Activated CD4-positive, alpha-beta memory T cell treated with anti-CD3 and anti-CD28 coated beads for 36 hours (primary cell): Measurements from ENCODE around the gene AMOTL1. TPM values are rescaled to one million over a fixed set of nuclear protein-coding genes. Genes with fewer than 3 reads are reported as not detected.
"Not testable (repeated sequence)": the region's sequence is repeated elsewhere in the genome, so short reads cannot be mapped to it uniquely, and the experiment has no call there.

Source experiments
- CTCF ChIA-PET: fragments of 350-600 bp; sonication (Branson Sonifier 250); formaldehyde crosslinking; loops from one replicate; lab custom pipeline; 2021; ENCODE audit warnings: antibody characterized with exemption, inconsistent platforms; lab: Charles Lee
- POLR2A ChIA-PET: fragments of 350-600 bp; sonication (Branson Sonifier 250); formaldehyde crosslinking; loops from one replicate; lab custom pipeline; 2021; ENCODE audit warnings: antibody characterized with exemption; lab: Charles Lee
- DNase-seq: peaks from one replicate; pipeline ENCODE4 v3.0.0-alpha.2; 2020
- H3K27ac Mint-ChIP-seq: one replicate; pipeline ENCODE4 v1.8.0; 2021; ENCODE audit warnings: mixed read lengths
- H3K27me3 Mint-ChIP-seq: one replicate; pipeline ENCODE4 v1.8.0; 2021; ENCODE audit warnings: mixed read lengths
- H3K36me3 Mint-ChIP-seq: one replicate; pipeline ENCODE4 v1.8.0; 2021; ENCODE audit warnings: mixed read lengths
- H3K4me1 Mint-ChIP-seq: one replicate; pipeline ENCODE4 v1.8.0; 2021; ENCODE audit warnings: low read depth, mixed read lengths
- H3K4me3 Mint-ChIP-seq: one replicate; pipeline ENCODE4 v1.8.0; 2021; ENCODE audit warnings: mild to moderate bottlenecking, mixed read lengths
- H3K9me3 Mint-ChIP-seq: one replicate; pipeline ENCODE4 v1.8.0; 2021; ENCODE audit warnings: mixed read lengths
- intact Hi-C: fragments of 100-400 bp; cut with micrococcal nuclease; formaldehyde crosslinking; loops from one replicate; pipeline ENCODE4 v1.15.1; 2023
- total RNA-seq, 2 experiments: library from RNA; stranded (reverse); gene quantifications; one replicate each; pipeline ENCODE4 v1.2.3, GENCODE V29; 2021

Gene AMOTL1
- total RNA-seq, 2 experiments from 2014 or later: 0.24 to 0.31 TPM

DNA sequence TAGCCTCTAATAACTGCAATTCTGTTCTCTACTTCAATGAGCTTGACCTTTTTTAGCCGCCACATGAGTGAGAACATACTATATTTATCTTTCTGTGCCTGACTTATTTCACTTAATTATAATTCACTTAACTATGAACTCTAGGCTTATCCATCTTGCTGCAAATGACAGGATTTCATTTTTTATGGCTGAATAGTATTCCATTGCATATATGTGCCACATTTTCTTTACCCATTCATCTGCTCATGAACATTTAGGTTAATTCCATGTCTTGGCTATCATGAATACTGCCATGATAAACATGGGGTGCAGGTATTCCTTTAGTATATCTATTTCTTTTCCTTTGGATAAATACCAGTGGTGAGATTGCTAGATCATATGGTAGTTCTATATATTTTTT lies 120.0 kb downstream of the AMOTL1 start:
- H3K27ac Mint-ChIP-seq: no peak overlapping the region
- ChIA-PET CTCF (no interaction called here), POLR2A (no interaction called here)
- no peaks in the 10 kb centered on the region for H3K4me1 Mint-ChIP-seq
- no peaks in the 10 kb centered on the region for H3K27me3 Mint-ChIP-seq
- DNase-seq: no peak
- no peak overlapping the region for H3K4me3 Mint-ChIP-seq
- intact Hi-C loops: no loop called here
- peaks cover 3% of the 10 kb centered on the region for H3K36me3 Mint-ChIP-seq
- peaks cover 32% of the 10 kb centered on the region for H3K9me3 Mint-ChIP-seq

DNA sequence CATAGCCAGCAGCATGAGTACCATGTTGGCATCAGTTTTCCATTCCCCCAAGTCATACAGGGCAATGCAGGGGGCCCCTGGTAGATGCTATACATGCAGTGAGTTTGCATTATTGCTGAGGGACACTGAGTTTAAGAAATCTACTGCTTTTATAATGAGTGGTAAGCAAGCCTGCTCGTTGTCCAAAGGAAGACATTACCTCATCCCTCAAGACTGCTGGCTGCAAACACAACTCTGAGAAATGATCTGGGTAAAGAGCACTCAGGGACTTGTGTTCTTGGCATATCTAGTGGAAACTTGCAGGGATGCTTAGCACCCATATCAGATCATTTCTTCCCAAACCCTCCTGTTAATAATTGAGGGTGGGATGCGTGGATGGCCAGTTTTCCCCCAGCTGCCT lies 127.3 kb downstream of the AMOTL1 start:
- ChIA-PET CTCF (no interaction called here), POLR2A (no interaction called here)
- no peak for DNase-seq
- H3K27ac Mint-ChIP-seq: no peak overlapping the region
- H3K27me3 Mint-ChIP-seq: no peaks in the 10 kb centered on the region
- peaks cover 20% of the 10 kb centered on the region for H3K9me3 Mint-ChIP-seq
- H3K4me3 Mint-ChIP-seq: no peak overlapping the region
- no peaks in the 10 kb centered on the region for H3K4me1 Mint-ChIP-seq
- intact Hi-C loops: no loop called here
- H3K36me3 Mint-ChIP-seq: peaks cover 1% of the 10 kb centered on the region

DNA sequence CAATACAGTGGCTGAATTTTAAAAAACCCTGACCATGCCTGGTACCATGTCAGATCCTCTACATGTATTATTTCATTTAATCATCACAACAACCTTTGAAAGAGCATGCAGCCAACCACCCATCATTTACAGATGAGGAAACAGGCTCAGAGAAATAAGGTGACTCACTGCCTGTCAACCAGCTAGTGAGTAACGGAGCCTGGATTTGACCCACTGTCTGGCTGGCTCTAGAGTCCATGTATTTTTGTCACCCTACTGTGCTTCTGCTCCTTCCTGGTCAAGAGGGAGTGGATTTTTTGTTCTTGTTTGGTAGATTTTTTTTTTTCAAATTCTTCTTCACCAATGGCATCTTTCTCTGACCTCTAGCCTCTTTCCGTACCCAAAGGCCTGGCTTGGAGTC lies 127.8 kb downstream of the AMOTL1 start:
- DNase-seq: no peak
- Mint-ChIP-seq H3K36me3 (peaks cover 1% of the 10 kb centered on the region), H3K9me3 (peaks cover 18% of the 10 kb centered on the region), H3K27me3 (no peaks in the 10 kb centered on the region), H3K27ac (no peak overlapping the region), H3K4me1 (no peaks in the 10 kb centered on the region), H3K4me3 (no peak overlapping the region)
- CTCF ChIA-PET: interaction anchor here (0.6 to 3.1 kb wide), 6 partner anchors 86 to 1365 kb away, joined by 3 to 24 read pairs (median 3); no protein-coding TSS in a partner anchor
- intact Hi-C loops: loop anchor here (2.0 kb wide), 1 partner anchor 19 kb away; no protein-coding TSS in a partner anchor
- POLR2A ChIA-PET: no interaction called here

DNA sequence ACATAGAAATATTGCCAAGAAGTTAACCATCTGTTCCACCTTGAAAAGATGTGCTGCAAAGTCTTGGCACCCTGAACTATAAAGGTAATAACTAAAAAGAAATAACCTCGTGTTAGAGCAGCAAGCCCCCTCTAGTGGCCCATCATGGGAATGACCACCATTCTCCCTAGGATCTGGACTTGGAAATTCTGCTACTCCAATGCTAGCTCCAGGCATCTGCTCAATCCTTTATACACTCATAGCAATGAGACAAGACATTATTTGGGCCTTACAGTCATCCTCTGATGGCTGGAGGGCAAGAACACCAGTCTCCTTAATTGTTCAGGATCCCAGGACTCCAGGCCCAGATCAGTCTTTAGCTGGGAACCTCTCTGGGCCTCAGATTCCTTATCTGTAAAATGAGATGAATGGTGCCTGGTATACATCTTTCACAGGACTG lies 129.2 kb downstream of the AMOTL1 start:
- Mint-ChIP-seq H3K27me3 (no peaks in the 10 kb centered on the region), H3K36me3 (peaks cover 1% of the 10 kb centered on the region), H3K4me1 (no peaks in the 10 kb centered on the region), H3K27ac (no peak overlapping the region), H3K9me3 (peaks cover 14% of the 10 kb centered on the region), H3K4me3 (no peak overlapping the region)
- peak; percentile 54 for DNase-seq
- POLR2A ChIA-PET: no interaction called here
- CTCF ChIA-PET: interaction anchor here (0.6 to 3.1 kb wide), 21 partner anchors 12 to 375 kb away, joined by 3 to 24 read pairs (median 4); partner anchors contain the start of genes CWC15 and KDM4D
- intact Hi-C loops: loop anchor here (1.0 to 2.0 kb wide), 4 partner anchors 21 to 378 kb away; no protein-coding TSS in a partner anchor

DNA sequence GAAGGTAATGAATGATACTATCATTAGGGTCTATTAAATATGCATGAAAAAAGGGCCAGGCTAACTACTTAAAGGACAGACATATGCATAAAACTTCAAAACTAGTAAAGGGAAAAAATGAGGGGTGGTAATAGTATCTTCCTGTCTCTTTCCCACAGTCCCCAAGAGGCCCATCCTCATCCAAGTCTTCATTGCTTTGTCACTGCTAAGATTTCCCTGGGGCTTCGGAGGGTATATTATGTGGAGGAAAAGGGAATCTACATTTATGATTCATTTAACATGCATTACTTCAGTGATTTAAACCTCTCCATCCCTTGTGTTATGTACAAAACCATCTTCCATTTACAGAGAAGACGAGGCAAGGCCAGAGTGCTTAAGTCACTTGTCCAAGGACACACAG lies 139.1 kb downstream of the AMOTL1 start:
- ChIA-PET POLR2A (no interaction called here), CTCF (no interaction called here)
- Mint-ChIP-seq H3K36me3 (peaks cover 8% of the 10 kb centered on the region), H3K27ac (no peak overlapping the region), H3K9me3 (peaks cover 10% of the 10 kb centered on the region), H3K4me1 (no peaks in the 10 kb centered on the region), H3K4me3 (no peak overlapping the region), H3K27me3 (no peaks in the 10 kb centered on the region)
- intact Hi-C loops: no loop called here
- no peak for DNase-seq

DNA sequence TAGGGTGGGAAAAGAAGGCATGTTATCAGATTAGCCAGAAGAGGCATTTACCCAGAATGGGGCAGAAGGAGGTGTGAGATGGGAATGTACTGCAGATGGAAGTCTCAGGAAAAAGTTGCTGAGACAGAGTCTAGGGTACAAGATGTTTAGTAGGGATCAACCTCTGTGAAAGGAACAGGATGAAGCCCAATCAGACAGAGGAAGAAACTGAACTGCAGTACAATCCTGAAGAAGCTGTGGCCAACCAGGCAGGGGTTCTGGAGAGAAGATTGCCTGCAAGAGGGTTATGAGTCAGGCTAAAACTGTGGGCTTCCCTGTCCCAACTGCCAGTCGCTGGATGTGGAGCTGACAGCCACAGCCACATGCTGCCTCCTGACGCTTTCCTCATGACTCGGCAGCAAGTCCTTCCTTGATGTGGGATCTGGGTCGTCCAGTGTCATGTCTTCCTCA lies 141.2 kb downstream of the AMOTL1 start:
- no peak overlapping the region for H3K27ac Mint-ChIP-seq
- H3K27me3 Mint-ChIP-seq: no peaks in the 10 kb centered on the region
- H3K4me1 Mint-ChIP-seq: no peaks in the 10 kb centered on the region
- H3K9me3 Mint-ChIP-seq: peaks cover 10% of the 10 kb centered on the region
- ChIA-PET CTCF (interaction anchor here (1.0 kb wide), 1 partner anchor 12 kb away, joined by 3 read pairs; no protein-coding TSS in a partner anchor), POLR2A (no interaction called here)
- no peak for DNase-seq
- H3K36me3 Mint-ChIP-seq: peaks cover 8% of the 10 kb centered on the region
- intact Hi-C loops: no loop called here
- no peak overlapping the region for H3K4me3 Mint-ChIP-seq

DNA sequence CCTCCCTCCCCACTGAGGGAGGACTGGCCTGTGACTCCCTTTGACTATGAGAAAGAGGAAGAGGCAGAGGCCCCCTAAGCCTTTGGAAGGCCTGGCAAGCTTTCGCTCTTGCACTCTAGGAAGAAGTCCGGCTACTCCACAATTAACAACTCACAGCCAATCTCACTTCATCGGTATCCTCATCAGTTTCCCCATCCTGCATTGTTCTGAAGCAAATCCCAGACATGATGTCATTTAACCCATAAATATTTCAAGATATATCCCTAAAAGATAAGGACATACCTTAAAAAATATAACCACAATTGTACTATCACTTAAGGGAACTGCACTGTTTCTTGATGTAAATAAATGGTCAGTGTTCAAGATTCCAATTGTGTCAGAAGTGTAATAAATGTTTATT lies 142.1 kb downstream of the AMOTL1 start:
- Mint-ChIP-seq H3K4me3 (no peak overlapping the region), H3K27ac (no peak overlapping the region), H3K4me1 (no peaks in the 10 kb centered on the region), H3K27me3 (no peaks in the 10 kb centered on the region), H3K9me3 (peaks cover 9% of the 10 kb centered on the region), H3K36me3 (peaks cover 8% of the 10 kb centered on the region)
- intact Hi-C loops: no loop called here
- POLR2A ChIA-PET: no interaction called here
- CTCF ChIA-PET: interaction anchor here (1.0 to 1.8 kb wide), 3 partner anchors 13 to 124 kb away, joined by 3 to 4 read pairs (median 3); no protein-coding TSS in a partner anchor
- no peak for DNase-seq

DNA sequence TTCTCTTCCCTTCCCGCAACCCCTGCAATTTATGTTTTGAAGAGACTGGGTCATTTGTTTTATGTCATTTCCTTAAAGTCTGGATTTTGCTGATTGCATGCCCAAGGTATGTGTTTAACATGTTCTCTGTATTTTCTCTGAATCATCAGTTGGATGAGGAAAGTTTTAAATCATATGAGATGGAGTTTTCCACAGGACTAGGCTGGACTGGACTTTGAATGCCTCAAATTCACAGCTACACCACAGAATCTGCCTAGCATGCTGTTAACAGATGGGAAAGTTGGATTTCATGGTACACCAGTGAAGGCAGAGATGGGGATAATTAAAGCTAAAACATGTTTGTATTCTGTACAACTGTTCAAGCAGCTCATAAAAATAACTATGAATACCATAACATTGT lies 142.6 kb downstream of the AMOTL1 start:
- CTCF ChIA-PET: interaction anchor here (1.4 to 1.8 kb wide), 2 partner anchors 13 to 124 kb away, joined by 3 to 4 read pairs; no protein-coding TSS in a partner anchor

DNA sequence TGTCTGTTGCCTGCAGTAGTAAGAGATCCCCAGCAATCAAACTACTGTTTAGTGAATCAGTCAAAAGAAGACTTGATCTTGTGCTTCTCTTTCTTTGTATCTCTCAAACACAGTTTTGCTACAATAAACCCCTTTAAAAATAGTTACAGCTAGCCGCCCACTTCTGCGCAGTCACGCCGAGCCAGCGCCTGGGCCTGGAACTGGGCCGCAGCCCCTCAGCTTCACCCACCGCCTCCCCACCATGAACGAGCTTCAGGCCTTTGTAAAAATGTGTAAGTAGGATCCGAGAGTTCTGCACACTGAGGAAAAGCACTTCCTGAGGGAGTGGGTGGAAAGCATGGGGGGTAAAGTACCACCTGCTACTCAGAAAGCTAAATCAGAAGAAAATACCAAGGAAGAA lies 144.7 kb downstream of the AMOTL1 start:
- intact Hi-C loops: no loop called here
- Mint-ChIP-seq H3K9me3 (no peaks in the 10 kb centered on the region), H3K27ac (no peak overlapping the region), H3K27me3 (no peaks in the 10 kb centered on the region), H3K36me3 (no peaks in the 10 kb centered on the region), H3K4me1 (no peaks in the 10 kb centered on the region), H3K4me3 (no peak overlapping the region)
- ChIA-PET CTCF (interaction anchor here (1.1 kb wide), 1 partner anchor 15 kb away, joined by 3 read pairs; no protein-coding TSS in a partner anchor), POLR2A (no interaction called here)
- no peak for DNase-seq

More for the DNA sequence above, 142.6 kb downstream of the AMOTL1 start:
- no peak overlapping the region for H3K4me3 Mint-ChIP-seq
- H3K27me3 Mint-ChIP-seq: no peaks in the 10 kb centered on the region
- no peak for DNase-seq
- intact Hi-C loops: no loop called here
- POLR2A ChIA-PET: no interaction called here
- H3K36me3 Mint-ChIP-seq: peaks cover 4% of the 10 kb centered on the region
- no peak overlapping the region for H3K27ac Mint-ChIP-seq
- no peaks in the 10 kb centered on the region for H3K4me1 Mint-ChIP-seq
- H3K9me3 Mint-ChIP-seq: peaks cover 6% of the 10 kb centered on the region

DNA sequence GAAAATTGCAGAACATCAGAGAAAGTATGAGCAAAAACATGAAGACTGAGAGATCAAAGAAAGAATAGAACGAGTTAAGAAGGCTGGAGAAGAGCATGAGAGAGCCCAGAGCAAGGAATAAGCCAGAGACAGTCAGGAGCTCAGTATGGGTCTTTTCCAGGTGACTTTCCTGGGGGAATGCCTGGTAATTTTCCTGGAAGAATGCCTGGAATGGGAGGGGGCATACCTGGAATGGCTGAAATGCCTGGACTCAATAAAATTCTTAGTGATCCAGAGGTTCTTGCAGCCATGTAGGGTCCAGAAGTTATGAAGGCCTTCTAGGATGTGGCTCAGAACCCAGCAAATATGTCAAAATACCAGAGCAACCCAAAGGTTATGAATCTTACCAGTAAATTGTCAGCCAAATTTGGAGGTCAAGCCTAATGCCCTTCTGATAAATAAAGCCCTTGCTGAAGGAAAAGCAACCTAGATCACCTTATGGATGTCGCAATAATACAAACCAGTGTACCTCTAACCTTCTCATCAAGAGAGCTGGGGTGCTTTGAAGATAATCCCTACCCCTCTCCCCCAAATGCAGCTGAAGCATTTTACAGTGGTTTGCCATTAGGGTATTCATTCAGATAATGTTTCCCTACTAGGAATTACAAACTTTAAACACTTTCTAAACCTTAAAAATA lies 145.7 kb downstream of the AMOTL1 start:
- H3K9me3 Mint-ChIP-seq, H3K4me1 Mint-ChIP-seq, H3K36me3 Mint-ChIP-seq, POLR2A ChIA-PET, intact Hi-C loops, DNase-seq, H3K27ac Mint-ChIP-seq, H3K27me3 Mint-ChIP-seq, H3K4me3 Mint-ChIP-seq: not testable (repeated sequence)
- CTCF ChIA-PET: interaction anchor here (1.0 kb wide), 1 partner anchor 16 kb away, joined by 3 read pairs; no protein-coding TSS in a partner anchor

DNA sequence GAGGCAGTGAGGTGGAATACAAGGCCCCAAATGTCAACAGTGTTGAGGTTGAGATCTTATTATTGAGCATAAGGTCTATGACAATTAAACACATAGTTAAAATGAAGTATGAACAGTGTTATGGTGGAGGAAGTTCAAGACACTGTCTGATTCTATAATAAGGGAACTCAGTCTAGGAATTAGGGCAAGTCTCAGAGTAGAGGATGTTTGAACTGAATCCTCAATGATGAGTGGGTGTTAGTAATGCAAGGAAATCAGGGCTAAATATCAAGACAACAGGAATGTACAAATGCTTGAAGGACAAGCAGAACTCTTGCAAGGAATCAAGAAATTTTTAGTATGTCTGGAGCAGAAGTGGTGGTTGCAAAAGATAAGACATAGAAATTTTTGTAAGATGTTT lies 152.2 kb downstream of the AMOTL1 start:
- Mint-ChIP-seq H3K4me3 (no peak overlapping the region), H3K9me3 (peaks cover 6% of the 10 kb centered on the region), H3K4me1 (peaks cover 12% of the 10 kb centered on the region), H3K27me3 (no peaks in the 10 kb centered on the region), H3K27ac (no peak overlapping the region), H3K36me3 (peaks cover 7% of the 10 kb centered on the region)
- CTCF ChIA-PET: no interaction called here
- POLR2A ChIA-PET: no interaction called here
- no peak for DNase-seq
- intact Hi-C loops: loop anchor here (10.0 kb wide), 1 partner anchor 376 kb away; the partner anchor contains the start of gene FUT4

DNA sequence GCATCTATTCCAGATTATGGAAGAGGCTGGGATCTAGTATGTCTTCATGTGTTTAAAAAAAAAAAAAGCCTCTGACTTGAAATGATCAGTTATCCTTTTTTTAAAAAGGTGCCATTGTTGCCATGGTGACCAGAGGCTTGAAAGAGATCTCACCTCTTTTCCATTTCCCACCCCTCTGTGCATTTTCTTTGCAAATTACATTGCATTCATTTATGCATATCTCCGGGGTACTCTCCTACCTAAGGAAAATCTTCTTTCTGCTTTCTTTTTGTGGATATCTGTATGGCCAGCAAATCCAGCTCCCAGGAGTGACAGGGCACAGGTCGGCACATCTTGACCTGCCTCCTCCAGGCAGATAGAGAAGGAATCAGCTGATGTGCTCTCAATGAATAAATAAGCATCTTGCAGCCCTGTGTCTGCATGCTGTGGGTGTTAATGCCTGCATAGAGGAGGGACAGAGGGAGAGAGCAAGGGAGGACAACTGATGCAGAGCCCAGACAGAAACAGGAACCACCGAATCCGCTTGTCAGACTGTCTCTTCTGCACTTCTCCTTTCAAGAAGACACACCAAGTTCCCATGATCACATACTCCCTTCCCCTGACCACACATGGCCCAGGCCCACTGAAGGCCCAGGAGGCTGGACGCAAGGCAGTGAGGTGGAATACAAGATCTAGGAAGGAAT lies 154.3 kb downstream of the AMOTL1 start:
- DNase-seq: no peak
- ChIA-PET POLR2A (no interaction called here), CTCF (interaction anchor here (0.8 kb wide), 1 partner anchor 596 kb away, joined by 3 read pairs; no protein-coding TSS in a partner anchor)
- Mint-ChIP-seq H3K4me3 (no peak overlapping the region), H3K36me3 (peaks cover 11% of the 10 kb centered on the region), H3K9me3 (peaks cover 13% of the 10 kb centered on the region), H3K27ac (no peak overlapping the region), H3K27me3 (no peaks in the 10 kb centered on the region), H3K4me1 (peaks cover 22% of the 10 kb centered on the region)
- intact Hi-C loops: loop anchor here (10.0 kb wide), 1 partner anchor 378 kb away; the partner anchor contains the start of gene FUT4
